ENCODE measurements around the gene IGSF3. TPM values are rescaled to one million over a fixed set of nuclear protein-coding genes. Genes with fewer than 3 reads are reported as not detected.

Gene IGSF3
- total and polyA plus RNA-seq, 2 of the 8 experiments (the other 6 are each of a cell fraction or from before 2014, with no cell fraction given) = 30.0 to 32.2 TPM

- Histone ChIP-seq H3K79me1 (ENCODE audit: low read depth, low read length) (no peaks in the 10 kb centered on the region; the same call in 1 of the 2 replicates), H3K4me3 (ENCODE audit: extremely low read depth in 1 of 4, insufficient read depth in 2 of 4, low read depth in 3 of 4, low read length in 4 of 4) (no peak overlapping the region)
- POLR2A ChIA-PET (ENCODE audit: partially characterized antibody) = no interaction called here
- no peak for TF ChIP-seq EP300 (IDR thresholded peaks at IDR 0.05; ENCODE audit: borderline replicate concordance in 1 of 2, low read depth in 2 of 2, low read length in 2 of 2)
- TF ChIP-seq, protein P1, sequence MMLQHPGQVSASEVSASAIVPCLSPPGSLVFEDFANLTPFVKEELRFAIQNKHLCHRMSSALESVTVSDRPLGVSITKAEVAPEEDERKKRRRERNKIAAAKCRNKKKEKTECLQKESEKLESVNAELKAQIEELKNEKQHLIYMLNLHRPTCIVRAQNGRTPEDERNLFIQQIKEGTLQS (IDR thresholded peaks at IDR 0.05; ENCODE audit: insufficient read depth, low read depth, low read length) = no peak
- TF ChIP-seq BCL11A (IDR thresholded peaks at IDR 0.05; ENCODE audit: low read depth in 2 of 2, low read length in 2 of 2) = no peak
- TF ChIP-seq SIX5 (IDR thresholded peaks at IDR 0.05; ENCODE audit: low read depth, low read length) = no peak
- TF ChIP-seq, protein P2, sequence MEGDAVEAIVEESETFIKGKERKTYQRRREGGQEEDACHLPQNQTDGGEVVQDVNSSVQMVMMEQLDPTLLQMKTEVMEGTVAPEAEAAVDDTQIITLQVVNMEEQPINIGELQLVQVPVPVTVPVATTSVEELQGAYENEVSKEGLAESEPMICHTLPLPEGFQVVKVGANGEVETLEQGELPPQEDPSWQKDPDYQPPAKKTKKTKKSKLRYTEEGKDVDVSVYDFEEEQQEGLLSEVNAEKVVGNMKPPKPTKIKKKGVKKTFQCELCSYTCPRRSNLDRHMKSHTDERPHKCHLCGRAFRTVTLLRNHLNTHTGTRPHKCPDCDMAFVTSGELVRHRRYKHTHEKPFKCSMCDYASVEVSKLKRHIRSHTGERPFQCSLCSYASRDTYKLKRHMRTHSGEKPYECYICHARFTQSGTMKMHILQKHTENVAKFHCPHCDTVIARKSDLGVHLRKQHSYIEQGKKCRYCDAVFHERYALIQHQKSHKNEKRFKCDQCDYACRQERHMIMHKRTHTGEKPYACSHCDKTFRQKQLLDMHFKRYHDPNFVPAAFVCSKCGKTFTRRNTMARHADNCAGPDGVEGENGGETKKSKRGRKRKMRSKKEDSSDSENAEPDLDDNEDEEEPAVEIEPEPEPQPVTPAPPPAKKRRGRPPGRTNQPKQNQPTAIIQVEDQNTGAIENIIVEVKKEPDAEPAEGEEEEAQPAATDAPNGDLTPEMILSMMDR (IDR thresholded peaks at IDR 0.05; ENCODE audit: control extremely low read depth in 1 of 3, insufficient read depth in 1 of 3, low read depth in 1 of 3, low read length in 3 of 3) = no peak
- TF ChIP-seq RAD21 (IDR thresholded peaks at IDR 0.05 in 1 of 2, conservative IDR thresholded peaks at IDR 0.05 in 1 of 2; ENCODE audit: low read depth in 2 of 2, low read length in 2 of 2) = no peak
- no peak for TF ChIP-seq NANOG (IDR thresholded peaks at IDR 0.05; ENCODE audit: insufficient read depth, low read depth, low read length, poor library complexity, severe bottlenecking)
Measured at GRCh38 chr1:116568662-116569380, 98.7 kb downstream of the IGSF3 start.

More at GRCh38 chr1:116568662-116569380, 98.7 kb downstream of the IGSF3 start:
- no peak overlapping the region for H2BK12ac ChIP-seq (ENCODE audit: low read depth, low read length)
- H2BK20ac ChIP-seq (ENCODE audit: low read length) = no peak overlapping the region
- H3K14ac ChIP-seq (ENCODE audit: insufficient read length) = no peak overlapping the region
- H3K4ac ChIP-seq (replicated peaks; ENCODE audit: insufficient read length, low read depth, low read length) = no peak overlapping the region
- H3K79me2 ChIP-seq (ENCODE audit: control insufficient read depth in 1 of 2, insufficient read depth in 2 of 2, low read length in 2 of 2) = no peaks in the 10 kb centered on the region
- 91% methylated on average over 2 of the region's 2 CpGs; no CpG with 5 or more reads in 1 of the 2 experiments for WGBS, 2 experiments (ENCODE audit: extremely low coverage in 1 of 2, insufficient coverage in 1 of 2, insufficient read length in 1 of 2, insufficient replicate concordance in 2 of 2, low coverage in 1 of 2, low lambda C conversion rate in 2 of 2, missing lambda C conversion rate in 1 of 2)
- H3K9ac ChIP-seq (replicated peaks in 1 of 4; ENCODE audit: extremely low read depth in 1 of 4, low read depth in 3 of 4, low read length in 3 of 4) = no peak overlapping the region
- H3K23ac ChIP-seq (ENCODE audit: insufficient read length) = no peak overlapping the region
- no peak overlapping the region for H3K56ac ChIP-seq (replicated peaks; ENCODE audit: insufficient read length, low read depth, low read length)
- H2AFZ ChIP-seq (ENCODE audit: low read length) = no peak overlapping the region
- H2AK5ac ChIP-seq (ENCODE audit: low read depth, low read length) = no peak overlapping the region
- no peaks in the 10 kb centered on the region for H3K9me3 ChIP-seq (ENCODE audit: insufficient read depth in 2 of 2, low read depth in 1 of 2, low read length in 1 of 2)
- H3K27ac ChIP-seq (ENCODE audit: low read depth, low read length) = no peak overlapping the region
- H4K91ac ChIP-seq (replicated peaks; ENCODE audit: insufficient read length, low read length) = no peak overlapping the region
- DNase-seq (ENCODE audit: low read depth in 1 of 2, low spot score in 2 of 2) (no peak), FAIRE-seq (no peak)
- no peak overlapping the region for H4K8ac ChIP-seq (ENCODE audit: extremely low read depth, insufficient read depth, low read length)
- H3K27me3 ChIP-seq (replicated peaks in 1 of 4; ENCODE audit: control insufficient read depth in 3 of 4, extremely low read depth in 1 of 4, insufficient read depth in 3 of 4, low read length in 3 of 4) = peaks cover 0 to 4% (median 0%) of the 10 kb centered on the region in 4 experiments; a peak in 1 of 7 replicates
- H3K36me3 ChIP-seq (ENCODE audit: control insufficient read depth in 2 of 4, insufficient read depth in 4 of 4, low read length in 3 of 4) = no peaks in the 10 kb centered on the region
- no peak overlapping the region; a peak in 1 of 4 replicates for H3K4me2 ChIP-seq (ENCODE audit: insufficient read depth in 1 of 2, low read depth in 2 of 2, low read length in 2 of 2)
- H3K4me1 ChIP-seq (replicated peaks in 1 of 4; ENCODE audit: control insufficient read depth in 3 of 4, insufficient read depth in 4 of 4, low read length in 3 of 4) = peaks cover 0 to 19% (median 7%) of the 10 kb centered on the region in 4 experiments; a peak in 5 of 7 replicates
- no peak overlapping the region for H2BK120ac ChIP-seq (replicated peaks; ENCODE audit: low read depth, low read length)
- H2BK15ac ChIP-seq (ENCODE audit: low read length) = no peak overlapping the region
- H2BK5ac ChIP-seq (ENCODE audit: low read depth, low read length) = no peak overlapping the region
- no peaks in the 10 kb centered on the region for H4K20me1 ChIP-seq (replicated peaks in 1 of 2; ENCODE audit: control insufficient read depth in 1 of 2, insufficient read depth in 2 of 2, low read length in 2 of 2)
- H3K18ac ChIP-seq (ENCODE audit: extremely low read depth, low read length) = no peak overlapping the region
- CTCF ChIA-PET (ENCODE audit: partially characterized antibody) = interaction anchor here (0.8 to 1.4 kb wide), 8 partner anchors 12 to 430 kb away, joined by 3 to 7 read pairs (median 4); partner anchors contain the start of gene IGSF3
- no peak overlapping the region for H4K5ac ChIP-seq (ENCODE audit: insufficient read length, low read depth, low read length)
- peaks cover 9% of the 10 kb centered on the region; the same call in 1 of the 2 replicates for H3K23me2 ChIP-seq (ENCODE audit: low read depth, low read length)

All from H1 (cell line).